Prostate gland (tissue), 2 donors: Measurements from ENCODE around the gene MARF1.

Experiments
- POLR2AphosphoS5 ChIP-seq: sonication (generic); formaldehyde crosslinking; IDR thresholded peaks from one replicate; pipeline ENCODE4 v1.6.1; 2017; ENCODE audit warnings: antibody characterized with exemption
- TF ChIP-seq, protein P1 (sequence below), 4 experiments: fragments of 200-600 bp in 2 of 4; fragments of 450-650 bp in 2 of 4; sonication (generic) in 2 of 4; IDR thresholded peaks; 1 replicate in 3 of 4; 2 replicates in 1 of 4; pipeline ENCODE4 v1.5.1; 2016 to 2019; ENCODE audit warnings: antibody characterized with exemption in 4 of 4, mild to moderate bottlenecking in 2 of 4, moderate library complexity in 2 of 4

- TF ChIP-seq, protein P1, sequence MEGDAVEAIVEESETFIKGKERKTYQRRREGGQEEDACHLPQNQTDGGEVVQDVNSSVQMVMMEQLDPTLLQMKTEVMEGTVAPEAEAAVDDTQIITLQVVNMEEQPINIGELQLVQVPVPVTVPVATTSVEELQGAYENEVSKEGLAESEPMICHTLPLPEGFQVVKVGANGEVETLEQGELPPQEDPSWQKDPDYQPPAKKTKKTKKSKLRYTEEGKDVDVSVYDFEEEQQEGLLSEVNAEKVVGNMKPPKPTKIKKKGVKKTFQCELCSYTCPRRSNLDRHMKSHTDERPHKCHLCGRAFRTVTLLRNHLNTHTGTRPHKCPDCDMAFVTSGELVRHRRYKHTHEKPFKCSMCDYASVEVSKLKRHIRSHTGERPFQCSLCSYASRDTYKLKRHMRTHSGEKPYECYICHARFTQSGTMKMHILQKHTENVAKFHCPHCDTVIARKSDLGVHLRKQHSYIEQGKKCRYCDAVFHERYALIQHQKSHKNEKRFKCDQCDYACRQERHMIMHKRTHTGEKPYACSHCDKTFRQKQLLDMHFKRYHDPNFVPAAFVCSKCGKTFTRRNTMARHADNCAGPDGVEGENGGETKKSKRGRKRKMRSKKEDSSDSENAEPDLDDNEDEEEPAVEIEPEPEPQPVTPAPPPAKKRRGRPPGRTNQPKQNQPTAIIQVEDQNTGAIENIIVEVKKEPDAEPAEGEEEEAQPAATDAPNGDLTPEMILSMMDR (IDR thresholded peaks at IDR 0.05) = no peak
- TF ChIP-seq POLR2AphosphoS5 = no peak
Measured at GRCh38 chr16:15571557-15571956, 71.4 kb downstream of the MARF1 start.
